K562 (cell line): ENCODE results near the gene KIAA0513. TPM values are rescaled to one million over a fixed set of nuclear protein-coding genes. Genes with fewer than 3 reads are reported as not detected.

Source experiments
- BRD9 ChIP-seq: fragments of 450-650 bp; IDR thresholded peaks from 2 replicates; pipeline ENCODE4 v1.6.1; 2018; ENCODE audit warnings: low read depth; ENCODE audit not compliant: partially characterized antibody
- CAMTA2 ChIP-seq: fragments of 250-450 bp; sonication (Bioruptor Pico); conservative IDR thresholded peaks from 2 replicates; pipeline ENCODE4 v1.5.1; 2022
- CBX5 ChIP-seq: IDR thresholded peaks from 2 replicates; pipeline ENCODE4 v1.6.1; 2014; ENCODE audit warnings: low read depth, borderline replicate concordance
- EHMT2 ChIP-seq: fragments of 450-650 bp; IDR thresholded peaks from 2 replicates; pipeline ENCODE4 v1.6.1; 2018; ENCODE audit warnings: antibody characterized with exemption
- EWSR1 ChIP-seq: fragments of 450-650 bp; IDR thresholded peaks from 2 replicates; pipeline ENCODE4 v1.6.1; 2018; ENCODE audit warnings: borderline replicate concordance, mild to moderate bottlenecking, low read depth, moderate library complexity; ENCODE audit not compliant: partially characterized antibody
- FOSL1 ChIP-seq: fragments of 200-800 bp; sonication (Bioruptor generic); conservative IDR thresholded peaks from 2 replicates; pipeline ENCODE4 v1.6.1; 2016; ENCODE audit warnings: missing genetic modification characterization, missing compliant biosample characterization
- GATA2 ChIP-seq: sonication (generic); formaldehyde crosslinking; IDR thresholded peaks from 2 replicates; pipeline ENCODE4 v1.4.0; 2020; ENCODE audit warnings: mild to moderate bottlenecking, missing genetic modification reagents
- GTF2B ChIP-seq: IDR thresholded peaks from 2 replicates; pipeline ENCODE4 v1.6.1; 2011; ENCODE audit not compliant: insufficient read length; ENCODE audit errors: extremely low read depth
- HDAC3 ChIP-seq: fragments of 450-650 bp; IDR thresholded peaks from 2 replicates; pipeline ENCODE4 v1.6.1; 2018; ENCODE audit warnings: borderline replicate concordance, mild to moderate bottlenecking, moderate library complexity; ENCODE audit not compliant: partially characterized antibody
- MAX ChIP-seq: sonication (generic); formaldehyde crosslinking; IDR thresholded peaks from 2 replicates; pipeline ENCODE4 v1.9.0; 2022; ENCODE audit warnings: mild to moderate bottlenecking, missing genetic modification reagents
- MBD1 ChIP-seq: fragments of 250-450 bp; sonication (Bioruptor Pico); IDR thresholded peaks from 2 replicates; pipeline ENCODE4 v1.8.0; 2022; ENCODE audit warnings: inconsistent platforms
- MTA2 ChIP-seq: fragments of 450-650 bp; IDR thresholded peaks from 2 replicates; pipeline ENCODE4 v1.6.1; 2016; ENCODE audit warnings: low read depth
- MXI1 ChIP-seq: IDR thresholded peaks from 2 replicates; pipeline ENCODE4 v1.6.1; 2011; ENCODE audit warnings: low read depth, mild to moderate bottlenecking, improper control_type of control experiment, low read length
- RBFOX2 ChIP-seq: fragments of 200-400 bp; formaldehyde crosslinking; IDR thresholded peaks from 2 replicates; pipeline ENCODE4 v1.6.1; 2017; ENCODE audit warnings: low read depth, mild to moderate bottlenecking, low read length, moderate library complexity
- RBM17 ChIP-seq: fragments of 200-400 bp; formaldehyde crosslinking; IDR thresholded peaks from 2 replicates; pipeline ENCODE4 v1.6.1; 2017; ENCODE audit warnings: low read depth, mild to moderate bottlenecking, low read length, borderline replicate concordance
- SAFB2 ChIP-seq: fragments of 200-400 bp; formaldehyde crosslinking; IDR thresholded peaks from 2 replicates; pipeline ENCODE4 v1.6.1; 2018; ENCODE audit warnings: borderline replicate concordance, low read length, low read depth, moderate library complexity; ENCODE audit not compliant: severe bottlenecking
- SMARCC2 ChIP-seq: fragments of 450-650 bp; IDR thresholded peaks from 2 replicates; pipeline ENCODE4 v1.6.1; 2017; ENCODE audit warnings: antibody characterized with exemption, moderate library complexity, mild to moderate bottlenecking, low read depth
- STAT5B ChIP-seq: fragments of 250-450 bp; sonication (Bioruptor Pico); IDR thresholded peaks from 2 replicates; pipeline ENCODE4 v1.8.0; 2021; ENCODE audit warnings: mild to moderate bottlenecking, inconsistent platforms
- ZBTB43 ChIP-seq: sonication (generic); formaldehyde crosslinking; IDR thresholded peaks from 2 replicates; pipeline ENCODE4 v1.8.0; 2023; ENCODE audit warnings: mild to moderate bottlenecking, missing genetic modification reagents
- ZFX ChIP-seq: sonication (generic); formaldehyde crosslinking; IDR thresholded peaks from 2 replicates; pipeline ENCODE4 v1.8.0; 2022; ENCODE audit warnings: mild to moderate bottlenecking, missing genetic modification reagents, moderate library complexity
- ZNF134 ChIP-seq: fragments of 250-450 bp; sonication (Bioruptor Pico); conservative IDR thresholded peaks from 2 replicates; pipeline ENCODE4 v1.4.0; 2020
- ZNF23 ChIP-seq: fragments of 250-450 bp; sonication (Bioruptor Pico); IDR thresholded peaks from 2 replicates; pipeline ENCODE4 v1.4.0; 2020; ENCODE audit warnings: mild to moderate bottlenecking
- ZNF3 ChIP-seq: fragments of 250-450 bp; sonication (Bioruptor Pico); IDR thresholded peaks from 2 replicates; pipeline ENCODE4 v1.5.0; 2021; ENCODE audit warnings: mild to moderate bottlenecking, moderate library complexity
- ZNF316 ChIP-seq: fragments of 450-650 bp; IDR thresholded peaks from 2 replicates; pipeline ENCODE4 v1.6.1; 2016
- ZNF395 ChIP-seq: fragments of 200-800 bp; sonication (Bioruptor generic); IDR thresholded peaks from 2 replicates; pipeline ENCODE4 v1.6.1; 2017; ENCODE audit warnings: missing genetic modification characterization, missing compliant biosample characterization
- polyA plus RNA-seq, 8 experiments: library from polyadenylated mRNA; depleted of rRNA in 4 of 8; stranded (reverse) in 5 of 8; unstranded in 3 of 8; fragments of >200 nt; fragmentation: Nextera tagmentation in 2 of 8; fragmentation: Illumina TruSeq in 1 of 8; extraction: Ambion mirVana in 2 of 8; extraction: Trizol in 1 of 8; gene quantifications; 2 replicates each; pipeline versions ENCODE4 v1.2.1 to v1.2.3, GENCODE V29; 2011 to 2014; ENCODE audit warnings: inconsistent platforms in 1 of 8, missing spikeins in 1 of 8
- total RNA-seq, 7 experiments: library from RNA; depleted of rRNA in 6 of 7; stranded (reverse); fragments of >200 nt in 6 of 7; fragmentation: Illumina TruSeq in 2 of 7; extraction: Trizol in 2 of 7; gene quantifications; 2 replicates each; pipeline versions ENCODE4 v1.2.1 to v1.2.3, GENCODE V29; 2011 to 2021; ENCODE audit warnings: low replicate concordance in 1 of 7

The KIAA0513 gene
- total and polyA plus RNA-seq, 9 of the 15 experiments (the other 6 are each of a cell fraction or from before 2014, with no cell fraction given): 0.18 to 13.7 (median 10.2) TPM

GRCh38 chr16:85114909-85115567, 87.4 kb downstream of the KIAA0513 start (continued):
- TF ChIP-seq ZNF395 (CRISPR knock-in tag) (no peak), EHMT2 (no peak), ZBTB43 (no peak), ZNF3 (peak; percentile 75), MTA2 (no peak), ZFX (CRISPR knock-in tag) (no peak), STAT5B (CRISPR knock-in tag) (no peak), BRD9 (peak; percentile 99), FOSL1 (tag) (peak; percentile 52), MBD1 (CRISPR knock-in tag) (no peak), SAFB2 (no peak), RBFOX2 (no peak), ZNF316 (no peak), GATA2 (no peak), ZNF134 (CRISPR knock-in tag) (no peak), MAX (CRISPR knock-in tag) (peak; percentile 32; the same call in 1 of the 2 replicates), HDAC3 (no peak), CBX5 (no peak), SMARCC2 (no peak), EWSR1 (no peak), GTF2B (no peak), MXI1 (no peak), RBM17 (no peak), ZNF23 (no peak), CAMTA2 (CRISPR knock-in tag) (no peak)
